ENCODE measurements around the gene HMGCLL1.

Gene HMGCLL1

GRCh38 chr6:55601120-55601519, 22.1 kb upstream of the HMGCLL1 start:
- no peak for TF ChIP-seq CTCF (IDR thresholded peaks at IDR 0.05; ENCODE audit: low read depth, low read length)
- Histone ChIP-seq H3K9me3 (ENCODE audit: severe bottlenecking) (no peaks in the 10 kb centered on the region), H3K27me3 (ENCODE audit: insufficient read depth, low read depth, severe bottlenecking) (peaks cover 2% of the 10 kb centered on the region), H3K27ac (no peak overlapping the region), H3K4me3 (ENCODE audit: low read depth, low read length) (no peak overlapping the region), H3K36me3 (no peaks in the 10 kb centered on the region)
- no peak for DNase-seq

- Histone ChIP-seq H3K4me3 (ENCODE audit: low read depth, low read length) (no peak overlapping the region), H3K36me3 (no peaks in the 10 kb centered on the region), H3K27ac (no peak overlapping the region), H3K27me3 (ENCODE audit: insufficient read depth, low read depth, severe bottlenecking) (peaks cover 4% of the 10 kb centered on the region), H3K9me3 (ENCODE audit: severe bottlenecking) (peaks cover 8% of the 10 kb centered on the region)
- TF ChIP-seq CTCF (IDR thresholded peaks at IDR 0.05; ENCODE audit: low read depth, low read length), result no peak
- no peak for DNase-seq
Observed at GRCh38 chr6:55594442-55594841, 15.4 kb upstream of the HMGCLL1 start.

DNA sequence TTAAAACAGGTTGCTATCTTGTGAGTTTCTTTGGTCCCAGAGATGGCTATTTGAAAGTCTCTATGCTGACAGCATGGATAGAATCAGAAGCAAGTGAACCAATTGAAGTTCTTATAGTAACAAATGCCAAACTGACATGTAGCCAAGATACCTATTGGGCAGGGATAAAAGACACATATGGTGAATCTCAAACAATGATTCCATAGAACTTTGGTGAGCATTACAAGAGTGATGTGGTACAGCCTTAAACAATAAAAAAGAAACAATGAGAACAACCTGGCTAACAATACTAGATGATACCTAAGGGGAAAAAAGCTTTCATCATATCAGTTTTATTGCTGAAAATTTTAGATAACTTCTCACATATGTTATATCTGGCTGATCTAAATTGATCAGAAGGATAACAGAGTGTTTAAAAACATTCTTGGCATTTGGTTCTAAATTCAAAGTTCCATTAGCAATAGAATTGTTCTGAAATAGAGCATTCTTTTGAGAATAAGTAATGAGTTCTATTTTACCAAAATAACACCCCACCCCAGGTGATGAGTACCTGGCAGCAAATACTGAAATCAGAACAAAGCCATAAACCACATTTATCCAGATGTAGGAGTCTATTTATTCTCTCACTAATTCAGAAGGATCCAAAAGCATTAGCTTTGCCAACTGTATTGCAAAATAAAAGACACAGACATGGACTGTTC, 5.8 kb upstream of the HMGCLL1 start:
- H3K36me3 ChIP-seq, result no peaks in the 10 kb centered on the region
- TF ChIP-seq CTCF (IDR thresholded peaks at IDR 0.05; ENCODE audit: low read depth, low read length), result no peak
- peaks cover 2% of the 10 kb centered on the region for H3K9me3 ChIP-seq (ENCODE audit: severe bottlenecking)
- DNase-seq, result no peak
- H3K27me3 ChIP-seq (ENCODE audit: insufficient read depth, low read depth, severe bottlenecking), result no peaks in the 10 kb centered on the region
- H3K27ac ChIP-seq, result no peak overlapping the region
- H3K4me3 ChIP-seq (ENCODE audit: low read depth, low read length), result no peak overlapping the region

DNA sequence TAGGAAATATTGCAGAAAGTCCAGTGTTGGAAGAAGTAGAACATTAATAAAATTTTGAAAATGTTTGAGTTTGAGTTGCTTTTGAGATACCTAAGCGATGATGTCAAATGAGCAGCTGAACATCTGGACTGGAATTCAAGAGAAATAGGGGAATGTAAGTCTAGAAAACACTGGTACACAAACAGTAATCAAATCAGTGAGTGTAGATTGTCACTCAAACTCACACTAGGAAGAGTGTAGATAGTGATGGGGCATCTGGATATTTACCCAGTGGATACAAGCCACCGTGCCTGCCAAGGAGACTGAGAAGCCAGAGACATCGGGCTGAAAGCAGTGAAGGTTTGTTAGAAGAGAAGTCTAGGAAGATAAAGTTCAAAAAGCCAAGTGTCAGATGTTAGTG, 2.2 kb downstream of the HMGCLL1 start:
- Histone ChIP-seq H3K27me3 (ENCODE audit: insufficient read depth, low read depth, severe bottlenecking) (peaks cover 20% of the 10 kb centered on the region), H3K9me3 (ENCODE audit: severe bottlenecking) (peaks cover 4% of the 10 kb centered on the region), H3K27ac (no peak overlapping the region), H3K36me3 (no peaks in the 10 kb centered on the region), H3K4me3 (ENCODE audit: low read depth, low read length) (no peak overlapping the region)
- no peak for DNase-seq
- TF ChIP-seq CTCF (IDR thresholded peaks at IDR 0.05; ENCODE audit: low read depth, low read length), result no peak

- H3K9me3 ChIP-seq (ENCODE audit: severe bottlenecking), result peaks cover 4% of the 10 kb centered on the region
- TF ChIP-seq CTCF (IDR thresholded peaks at IDR 0.05; ENCODE audit: low read depth, low read length), result no peak
Observed at GRCh38 chr6:55574556-55574955, 4.4 kb downstream of the HMGCLL1 start.

GRCh38 chr6:55569638-55570037, 9.4 kb downstream of the HMGCLL1 start:
- no peak for TF ChIP-seq CTCF (IDR thresholded peaks at IDR 0.05; ENCODE audit: low read depth, low read length)
- H3K27ac ChIP-seq, result no peak overlapping the region
- peaks cover 4% of the 10 kb centered on the region for H3K9me3 ChIP-seq (ENCODE audit: severe bottlenecking)
- DNase-seq, result no peak
- no peak overlapping the region for H3K4me3 ChIP-seq (ENCODE audit: low read depth, low read length)
- H3K36me3 ChIP-seq, result no peaks in the 10 kb centered on the region
- H3K27me3 ChIP-seq (ENCODE audit: insufficient read depth, low read depth, severe bottlenecking), result peaks cover 14% of the 10 kb centered on the region

More at GRCh38 chr6:55574556-55574955, 4.4 kb downstream of the HMGCLL1 start:
- Histone ChIP-seq H3K27me3 (ENCODE audit: insufficient read depth, low read depth, severe bottlenecking) (peaks cover 27% of the 10 kb centered on the region), H3K27ac (no peak overlapping the region), H3K4me3 (ENCODE audit: low read depth, low read length) (no peak overlapping the region), H3K36me3 (no peaks in the 10 kb centered on the region)
- DNase-seq, result no peak
